Measurements from ENCODE around the gene TRIM65.

DNA sequence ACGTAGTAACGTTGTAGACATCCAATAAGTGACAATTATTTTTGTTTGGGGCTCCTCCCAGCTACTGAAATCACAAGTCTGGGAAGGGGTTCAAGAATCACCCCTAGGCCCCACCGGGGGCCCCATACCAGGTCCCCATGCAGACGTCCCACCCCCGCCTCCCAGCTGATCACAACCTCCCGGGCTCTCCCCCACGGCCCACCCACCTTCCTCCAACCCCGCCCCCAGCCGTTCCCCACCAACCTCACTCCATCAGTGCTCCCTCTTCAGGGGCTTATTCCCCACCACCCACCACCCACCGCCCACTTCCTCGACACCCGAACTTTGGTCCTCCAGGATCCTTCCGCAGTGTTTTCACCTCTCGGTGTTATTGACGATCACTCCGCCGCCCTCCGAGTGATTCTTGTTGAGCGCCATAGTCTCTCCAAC, 41.9 kb downstream of the TRIM65 start:
- TF ChIP-seq, protein P1, sequence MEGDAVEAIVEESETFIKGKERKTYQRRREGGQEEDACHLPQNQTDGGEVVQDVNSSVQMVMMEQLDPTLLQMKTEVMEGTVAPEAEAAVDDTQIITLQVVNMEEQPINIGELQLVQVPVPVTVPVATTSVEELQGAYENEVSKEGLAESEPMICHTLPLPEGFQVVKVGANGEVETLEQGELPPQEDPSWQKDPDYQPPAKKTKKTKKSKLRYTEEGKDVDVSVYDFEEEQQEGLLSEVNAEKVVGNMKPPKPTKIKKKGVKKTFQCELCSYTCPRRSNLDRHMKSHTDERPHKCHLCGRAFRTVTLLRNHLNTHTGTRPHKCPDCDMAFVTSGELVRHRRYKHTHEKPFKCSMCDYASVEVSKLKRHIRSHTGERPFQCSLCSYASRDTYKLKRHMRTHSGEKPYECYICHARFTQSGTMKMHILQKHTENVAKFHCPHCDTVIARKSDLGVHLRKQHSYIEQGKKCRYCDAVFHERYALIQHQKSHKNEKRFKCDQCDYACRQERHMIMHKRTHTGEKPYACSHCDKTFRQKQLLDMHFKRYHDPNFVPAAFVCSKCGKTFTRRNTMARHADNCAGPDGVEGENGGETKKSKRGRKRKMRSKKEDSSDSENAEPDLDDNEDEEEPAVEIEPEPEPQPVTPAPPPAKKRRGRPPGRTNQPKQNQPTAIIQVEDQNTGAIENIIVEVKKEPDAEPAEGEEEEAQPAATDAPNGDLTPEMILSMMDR (IDR thresholded peaks at IDR 0.05): no peak
- TF ChIP-seq POLR2AphosphoS5 (IDR thresholded peaks at IDR 0.05): no peak
